SK-N-SH (cell line): ENCODE measurements around the gene COL21A1. TPM values are rescaled to one million over a fixed set of nuclear protein-coding genes. Genes with fewer than 3 reads are reported as not detected.
A peak's percentile ranks its signal among the peaks of the same experiment; 100 is the strongest.

Experiments
- CTCF ChIA-PET: fragments of 300-600, 350-600 bp; formaldehyde crosslinking; extraction: SDS; loops from one replicate; lab custom pipeline; 2021; lab: Yijun Ruan, JAX
- POLR2A ChIA-PET: fragments of 350-600 bp; sonication (Branson Sonifier 250); formaldehyde crosslinking; extraction: SDS; loops from one replicate; lab custom pipeline; 2020; ENCODE audit warnings: antibody characterized with exemption, inconsistent platforms; lab: Yijun Ruan, JAX
- DNase-seq: peaks from one replicate; pipeline ENCODE4 v3.0.0; 2012
- H2AFZ ChIP-seq: fragments of 200-600 bp; sonication (generic); 2 replicates; pipeline ENCODE4 v1.8.1; 2016; ENCODE audit warnings: antibody characterized with exemption, mild to moderate bottlenecking, low read depth
- H3F3A ChIP-seq: fragments of 200-600 bp; sonication (generic); replicated peaks from 2 replicates; pipeline ENCODE3; 2016; ENCODE audit warnings: antibody characterized with exemption, mild to moderate bottlenecking; ENCODE audit not compliant: insufficient read depth
- H3K27ac ChIP-seq, 2 experiments: fragments of 200-500 bp in 1 of 2; fragments of 200-600 bp in 1 of 2; sonication (Bioruptor generic) in 1 of 2; sonication (generic), shearing (Covaris generic) in 1 of 2; 2 replicates each; pipeline versions ENCODE4 v1.5.1 to v1.6.1; 2014 to 2016; ENCODE audit warnings: low read depth in 2 of 2, inconsistent platforms in 1 of 2, low read length in 1 of 2, mild to moderate bottlenecking in 1 of 2, mixed read lengths in 1 of 2
- H3K27me3 ChIP-seq: fragments of 200-600 bp; sonication (generic), shearing (Covaris generic); 2 replicates; pipeline ENCODE4 v1.6.1; 2016; ENCODE audit warnings: mixed run types; ENCODE audit not compliant: insufficient read depth
- H3K36me3 ChIP-seq, 2 experiments: fragments of 200-500 bp in 1 of 2; fragments of 200-600 bp in 1 of 2; sonication (Bioruptor generic) in 1 of 2; sonication (generic) in 1 of 2; replicated peaks in 1 of 2; 2 replicates each; pipeline versions ENCODE3 to v1.5.1; 2014 to 2016; ENCODE audit warnings: low read length in 1 of 2, mild to moderate bottlenecking in 1 of 2; ENCODE audit not compliant: insufficient read depth in 2 of 2, control insufficient read depth in 1 of 2
- H3K4me1 ChIP-seq, 2 experiments: fragments of 200-500 bp in 1 of 2; fragments of 200-600 bp in 1 of 2; sonication (Bioruptor generic) in 1 of 2; sonication (generic), shearing (Covaris generic) in 1 of 2; 2 replicates each; pipeline versions ENCODE4 v1.5.1 to v1.6.1; 2014 to 2016; ENCODE audit warnings: low read depth in 1 of 2, low read length in 1 of 2, mixed run types in 1 of 2; ENCODE audit not compliant: insufficient read depth in 2 of 2, control insufficient read depth in 1 of 2
- H3K4me2 ChIP-seq: fragments of 200-600 bp; sonication (generic), shearing (Covaris generic); 2 replicates; pipeline ENCODE4 v1.6.1; 2017; ENCODE audit warnings: mixed run types
- H3K4me3 ChIP-seq, 2 experiments: fragments of 200-500 bp in 1 of 2; fragments of 200-600 bp in 1 of 2; sonication (Bioruptor generic) in 1 of 2; sonication (generic), shearing (Covaris generic) in 1 of 2; 2 replicates each; pipeline versions ENCODE4 v1.5.1 to v1.8.1; 2014 to 2016; ENCODE audit warnings: low read depth in 2 of 2, inconsistent platforms in 1 of 2, low read length in 1 of 2, mild to moderate bottlenecking in 1 of 2, mixed read lengths in 1 of 2, moderate library complexity in 1 of 2
- H3K79me2 ChIP-seq: fragments of 200-600 bp; sonication (generic); 2 replicates; pipeline ENCODE4 v1.8.1; 2017; ENCODE audit warnings: mild to moderate bottlenecking; ENCODE audit not compliant: insufficient read depth
- H3K9ac ChIP-seq: fragments of 200-600 bp; sonication (generic); 2 replicates; pipeline ENCODE4 v1.6.1; 2017; ENCODE audit warnings: mixed run types
- H3K9me2 ChIP-seq: fragments of 200-600 bp; sonication (generic); 2 replicates; pipeline ENCODE4 v1.6.1; 2017; ENCODE audit warnings: mixed run types
- H3K9me3 ChIP-seq: fragments of 200-600 bp; sonication (generic); 2 replicates; pipeline ENCODE4 v1.6.1; 2017; ENCODE audit warnings: mixed run types, mild to moderate bottlenecking, moderate library complexity
- H4K20me1 ChIP-seq: fragments of 200-600 bp; sonication (generic); 2 replicates; pipeline ENCODE4 v1.6.1; 2017; ENCODE audit warnings: mild to moderate bottlenecking, mixed run types; ENCODE audit not compliant: insufficient read depth
- EP300 ChIP-seq, 2 experiments: IDR thresholded peaks; 2 replicates each; pipeline versions ENCODE4 v1.4.0 to v1.6.1; 2012; ENCODE audit warnings: borderline replicate concordance in 1 of 2, low read depth in 1 of 2, low read length in 1 of 2
- FOSL2 ChIP-seq: IDR thresholded peaks from 2 replicates; pipeline ENCODE4 v1.4.0; 2012; ENCODE audit warnings: low read depth, mild to moderate bottlenecking, moderate library complexity, borderline replicate concordance
- GATA2 ChIP-seq: sonication (generic); formaldehyde crosslinking; IDR thresholded peaks from 2 replicates; pipeline ENCODE4 v1.5.0; 2020; ENCODE audit warnings: mild to moderate bottlenecking, missing genetic modification reagents
- JUND ChIP-seq: IDR thresholded peaks from 2 replicates; pipeline ENCODE4 v1.4.0; 2012
- NFIC ChIP-seq: IDR thresholded peaks from 2 replicates; pipeline ENCODE4 v1.4.0; 2012; ENCODE audit warnings: borderline replicate concordance
- PBX3 ChIP-seq: IDR thresholded peaks from 2 replicates; pipeline ENCODE4; 2012
- POLR2AphosphoS5 ChIP-seq: IDR thresholded peaks from 2 replicates; pipeline ENCODE4 v1.6.1; 2012; ENCODE audit warnings: low read depth, low read length
- TCF12 ChIP-seq: IDR thresholded peaks from 2 replicates; pipeline ENCODE4 v1.4.0; 2012
- USF2 ChIP-seq: fragments of 150-350 bp; IDR thresholded peaks from 2 replicates; pipeline ENCODE4 v1.6.1; 2017; ENCODE audit warnings: antibody characterized with exemption, low read length, low read depth, borderline replicate concordance
- WGBS: methylation state at CpG from one replicate; pipeline ENCODE4 v1.1.6; 2017; ENCODE audit warnings: low lambda C conversion rate; 5-methylcytosine and 5-hydroxymethylcytosine counted together
- polyA plus RNA-seq, 3 experiments: library from polyadenylated mRNA; depleted of rRNA; stranded (reverse); fragments of >200 nt; gene quantifications; 2 replicates each; pipeline ENCODE4 v1.2.3, GENCODE V29; 2012

The COL21A1 gene
- polyA plus RNA-seq, 1 of the 3 experiments (the other 2 are of a cell fraction), result 0.07 TPM

DNA sequence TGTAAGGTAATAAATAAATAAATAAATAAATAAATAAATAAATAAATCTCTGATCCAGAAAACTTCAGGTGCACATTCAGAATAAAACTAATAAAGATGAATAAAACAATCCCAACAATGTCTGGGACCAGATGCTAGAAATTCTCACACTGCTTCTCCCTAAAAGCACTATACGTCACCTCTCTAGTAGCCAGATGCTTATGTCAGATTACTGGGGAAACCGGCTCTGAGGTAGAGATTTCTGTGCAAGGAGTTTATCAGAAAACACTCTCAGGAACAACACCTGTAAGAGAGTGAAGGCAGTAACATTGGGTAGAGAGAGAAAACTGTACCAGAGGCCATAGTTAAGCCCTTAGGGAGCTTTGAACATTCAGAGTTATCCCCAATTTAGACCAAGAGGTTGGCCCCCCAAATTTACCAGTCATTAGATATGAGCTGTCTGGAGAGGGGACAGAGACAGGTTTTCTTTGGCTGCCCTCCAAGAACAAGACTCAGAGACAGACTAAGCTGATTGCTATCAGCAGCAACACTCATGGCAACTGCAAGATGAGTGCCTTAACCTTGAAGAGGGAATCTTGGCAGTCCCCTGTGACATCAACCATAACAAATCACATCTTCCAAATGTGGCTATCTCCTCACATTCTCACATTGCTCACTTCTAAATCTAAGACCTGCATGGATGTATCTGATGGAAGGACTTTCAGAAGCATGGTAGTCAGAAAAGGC lies 220.8 kb downstream of the COL21A1 start:
- Histone ChIP-seq H2AFZ (no peak overlapping the region), H3K4me1 (peaks cover 0 to 9% of the 10 kb centered on the region in 2 experiments; a peak in 3 of 4 replicates), H4K20me1 (no peaks in the 10 kb centered on the region), H3K36me3 (no peaks in the 10 kb centered on the region), H3K27me3 (no peaks in the 10 kb centered on the region), H3F3A (peaks cover 5% of the 10 kb centered on the region), H3K4me2 (no peak overlapping the region), H3K4me3 (no peak overlapping the region), H3K9me2 (no peaks in the 10 kb centered on the region), H3K9me3 (no peaks in the 10 kb centered on the region), H3K79me2 (no peaks in the 10 kb centered on the region), H3K9ac (no peak overlapping the region), H3K27ac (no peak overlapping the region)
- ChIA-PET POLR2A (no interaction called here), CTCF (interaction anchor here (0.9 to 1.5 kb wide), 2 partner anchors 27 to 266 kb away, joined by 3 to 4 read pairs; no protein-coding TSS in a partner anchor)
- peak; percentile 48 for TF ChIP-seq NFIC
- peak; percentile 13; the same call in 1 of the 2 replicates for TF ChIP-seq TCF12
- TF ChIP-seq USF2, result no peak
- TF ChIP-seq PBX3, result peak; percentile 25; the same call in 1 of the 2 replicates
- TF ChIP-seq JUND, result no peak
- 0 out of 4 replicates have a peak, but pooled peaks of 1 of the 2 experiments have one; percentile 17 for TF ChIP-seq EP300 (IDR thresholded peaks at IDR 0.05; ENCODE audit: borderline replicate concordance in 1 of 2, low read depth in 1 of 2, low read length in 1 of 2)
- TF ChIP-seq GATA2 (CRISPR knock-in tag), result peak; percentile 13; the same call in 1 of the 2 replicates
- TF ChIP-seq POLR2AphosphoS5, result no peak
- TF ChIP-seq FOSL2, result no peak
- WGBS, result 38% methylated on average over 2 of the region's 2 CpGs
- DNase-seq, result no peak

- Histone ChIP-seq H4K20me1 (no peaks in the 10 kb centered on the region), H3K27me3 (no peaks in the 10 kb centered on the region), H3K4me1 (peaks cover 0 to 9% of the 10 kb centered on the region in 2 experiments; a peak in 3 of 4 replicates), H3K27ac (no peak overlapping the region), H3K36me3 (no peaks in the 10 kb centered on the region), H3K9me2 (no peaks in the 10 kb centered on the region), H3K9ac (no peak overlapping the region), H3K4me2 (no peak overlapping the region), H3K4me3 (no peak overlapping the region), H3F3A (peaks cover 5% of the 10 kb centered on the region), H3K9me3 (no peaks in the 10 kb centered on the region), H2AFZ (no peak overlapping the region), H3K79me2 (no peaks in the 10 kb centered on the region)
- ChIA-PET CTCF (interaction anchor here (1.5 kb wide), 1 partner anchor 28 kb away, joined by 3 read pairs; no protein-coding TSS in a partner anchor), POLR2A (no interaction called here)
- DNase-seq, result no peak
- TF ChIP-seq TCF12, result no peak
- peak; percentile 10; the same call in 1 of the 2 replicates for TF ChIP-seq PBX3
Measured at GRCh38 chr6:56025795-56026194, 221.6 kb downstream of the COL21A1 start.
